Activated CD4-positive, alpha-beta T cell treated with anti-CD3 and anti-CD28 coated beads for 36 hours (primary cell): Measurements from ENCODE around the gene DUOX2. TPM values are rescaled to one million over a fixed set of nuclear protein-coding genes. Genes with fewer than 3 reads are reported as not detected.

Source experiments
- ATAC-seq: fragments of 200-7000 bp; cut with Tn5 transposase; one replicate; pipeline ENCODE4 v1.10.0; 2021; ENCODE audit warnings: mild to moderate bottlenecking, moderate library complexity
- CTCF ChIA-PET: fragments of 350-600 bp; sonication (Branson Sonifier 250); formaldehyde crosslinking; loops from one replicate; lab custom pipeline; 2021; ENCODE audit warnings: antibody characterized with exemption; lab: Charles Lee
- POLR2A ChIA-PET: fragments of 350-600 bp; sonication (Branson Sonifier 250); formaldehyde crosslinking; loops from one replicate; lab custom pipeline; 2021; ENCODE audit warnings: antibody characterized with exemption, inconsistent platforms; lab: Charles Lee
- DNase-seq: peaks from one replicate; pipeline ENCODE4 v3.0.0-alpha.2; 2020
- H3K27ac Mint-ChIP-seq: one replicate; pipeline ENCODE4 v1.8.0; 2021; ENCODE audit warnings: mixed read lengths
- H3K27me3 Mint-ChIP-seq: one replicate; pipeline ENCODE4 v1.8.0; 2021; ENCODE audit warnings: mixed read lengths
- H3K36me3 Mint-ChIP-seq: one replicate; pipeline ENCODE4 v1.8.0; 2021; ENCODE audit warnings: low read depth, mixed read lengths
- H3K4me1 Mint-ChIP-seq: one replicate; pipeline ENCODE4 v1.8.0; 2021; ENCODE audit warnings: mixed read lengths
- H3K4me3 Mint-ChIP-seq: one replicate; pipeline ENCODE4 v1.8.0; 2021; ENCODE audit warnings: mild to moderate bottlenecking, moderate library complexity, mixed read lengths
- H3K9me3 Mint-ChIP-seq: one replicate; pipeline ENCODE4 v1.8.0; 2021; ENCODE audit warnings: low read depth, mixed read lengths
- intact Hi-C, 2 experiments: fragments of 100-400 bp; cut with DNase I in 1 of 2; cut with micrococcal nuclease in 1 of 2; formaldehyde crosslinking; loops; one replicate each; pipeline versions ENCODE4 v1.14.2 to v1.15.1; 2022 to 2024; cut with DNase I, micrococcal nuclease
- total RNA-seq, 2 experiments: library from RNA; stranded (reverse); gene quantifications; one replicate each; pipeline ENCODE4 v1.2.3, GENCODE V29; 2021

Gene DUOX2
- total RNA-seq, 2 experiments from 2014 or later = 0.02 TPM; not detected in 1

DNA sequence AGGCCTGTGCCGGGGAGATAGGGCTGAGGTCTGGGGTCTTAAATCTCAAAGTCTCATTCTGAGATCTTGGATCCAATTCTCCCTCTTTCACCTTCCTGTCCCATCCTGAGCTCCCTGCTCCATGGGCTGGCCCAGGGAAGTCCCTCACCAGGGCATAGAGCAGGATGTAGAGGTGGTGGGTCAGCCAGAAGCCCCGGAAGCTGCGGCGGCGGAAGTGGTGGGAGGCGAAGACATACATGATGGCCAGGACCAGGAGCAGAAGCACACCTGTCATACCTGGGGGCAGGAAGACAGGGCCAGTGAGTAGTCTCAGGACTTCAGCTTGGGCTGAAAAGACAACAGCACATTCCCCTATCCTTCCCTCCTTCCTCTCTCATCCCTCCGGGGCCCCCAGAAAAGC lies 16.5 kb downstream of the DUOX2 start:
- intact Hi-C loops = no loop called here
- H3K4me3 Mint-ChIP-seq = no peak overlapping the region
- ATAC-seq (no peak), DNase-seq (no peak)
- ChIA-PET POLR2A (no interaction called here), CTCF (interaction anchor here (0.6 to 1.6 kb wide), 3 partner anchors 20 to 115 kb away, joined by 3 to 5 read pairs (median 3); no protein-coding TSS in a partner anchor)
- H3K4me1 Mint-ChIP-seq = no peaks in the 10 kb centered on the region
- H3K36me3 Mint-ChIP-seq = no peaks in the 10 kb centered on the region
- H3K27ac Mint-ChIP-seq = no peak overlapping the region
- no peaks in the 10 kb centered on the region for H3K27me3 Mint-ChIP-seq
- H3K9me3 Mint-ChIP-seq = no peaks in the 10 kb centered on the region

DNA sequence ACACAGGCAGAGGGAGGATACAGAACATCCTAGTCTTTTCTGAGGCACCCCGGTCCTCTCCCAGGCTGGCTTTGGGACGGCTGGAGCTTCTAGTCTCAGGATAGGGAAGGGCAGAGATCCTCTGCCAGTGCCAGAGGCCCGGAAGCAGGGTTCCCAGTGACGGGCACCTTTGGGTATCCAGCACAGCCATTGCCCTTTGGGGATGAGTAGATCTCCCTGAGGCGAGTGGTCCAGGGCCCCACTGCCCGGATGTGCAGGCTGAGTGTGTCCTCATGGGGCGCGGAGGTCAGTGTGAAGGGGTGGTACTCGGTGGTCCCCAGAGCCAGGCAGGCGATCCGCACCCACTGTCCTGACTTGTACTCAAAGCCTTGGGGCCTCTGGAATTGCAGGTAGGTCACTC lies 18.3 kb downstream of the DUOX2 start:
- no peak overlapping the region for H3K27ac Mint-ChIP-seq
- CTCF ChIA-PET = interaction anchor here (1.4 kb wide), 1 partner anchor 23 kb away, joined by 5 read pairs; no protein-coding TSS in a partner anchor

DNA sequence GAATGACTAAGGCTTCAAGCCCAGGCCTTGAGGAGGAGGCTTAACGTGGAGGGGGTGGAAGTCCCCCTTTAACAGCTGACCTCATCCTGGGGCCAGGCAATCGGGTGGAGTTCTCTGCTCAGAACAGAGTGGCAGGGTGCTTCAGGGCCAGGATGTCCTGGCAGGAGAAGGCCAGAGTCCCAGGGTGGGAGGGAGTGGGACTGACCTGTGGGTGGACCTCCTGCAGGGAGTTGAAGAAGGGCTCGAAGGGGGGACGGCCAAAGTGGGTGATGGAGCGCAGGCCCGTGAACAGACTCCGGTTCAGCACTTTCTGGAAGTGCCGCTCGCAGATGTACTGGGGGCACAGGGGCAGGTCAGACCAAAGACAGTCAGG lies 19.6 kb downstream of the DUOX2 start:
- H3K9me3 Mint-ChIP-seq = no peaks in the 10 kb centered on the region
- POLR2A ChIA-PET = no interaction called here
- ATAC-seq = no peak
- H3K4me1 Mint-ChIP-seq = no peaks in the 10 kb centered on the region
- DNase-seq = no peak
- no peaks in the 10 kb centered on the region for H3K36me3 Mint-ChIP-seq
- H3K4me3 Mint-ChIP-seq = no peak overlapping the region
- intact Hi-C loops = no loop called here
- peaks cover 7% of the 10 kb centered on the region for H3K27me3 Mint-ChIP-seq
- H3K27ac Mint-ChIP-seq = no peak overlapping the region
- CTCF ChIA-PET = interaction anchor here (1.4 kb wide), 1 partner anchor 24 kb away, joined by 5 read pairs; no protein-coding TSS in a partner anchor

More for the DNA sequence above, 18.3 kb downstream of the DUOX2 start:
- H3K36me3 Mint-ChIP-seq = no peaks in the 10 kb centered on the region
- POLR2A ChIA-PET = no interaction called here
- peaks cover 7% of the 10 kb centered on the region for H3K27me3 Mint-ChIP-seq
- no peaks in the 10 kb centered on the region for H3K9me3 Mint-ChIP-seq
- no peak for DNase-seq
- no peak overlapping the region for H3K4me3 Mint-ChIP-seq
- intact Hi-C loops = no loop called here
- no peaks in the 10 kb centered on the region for H3K4me1 Mint-ChIP-seq
- ATAC-seq = no peak

DNA sequence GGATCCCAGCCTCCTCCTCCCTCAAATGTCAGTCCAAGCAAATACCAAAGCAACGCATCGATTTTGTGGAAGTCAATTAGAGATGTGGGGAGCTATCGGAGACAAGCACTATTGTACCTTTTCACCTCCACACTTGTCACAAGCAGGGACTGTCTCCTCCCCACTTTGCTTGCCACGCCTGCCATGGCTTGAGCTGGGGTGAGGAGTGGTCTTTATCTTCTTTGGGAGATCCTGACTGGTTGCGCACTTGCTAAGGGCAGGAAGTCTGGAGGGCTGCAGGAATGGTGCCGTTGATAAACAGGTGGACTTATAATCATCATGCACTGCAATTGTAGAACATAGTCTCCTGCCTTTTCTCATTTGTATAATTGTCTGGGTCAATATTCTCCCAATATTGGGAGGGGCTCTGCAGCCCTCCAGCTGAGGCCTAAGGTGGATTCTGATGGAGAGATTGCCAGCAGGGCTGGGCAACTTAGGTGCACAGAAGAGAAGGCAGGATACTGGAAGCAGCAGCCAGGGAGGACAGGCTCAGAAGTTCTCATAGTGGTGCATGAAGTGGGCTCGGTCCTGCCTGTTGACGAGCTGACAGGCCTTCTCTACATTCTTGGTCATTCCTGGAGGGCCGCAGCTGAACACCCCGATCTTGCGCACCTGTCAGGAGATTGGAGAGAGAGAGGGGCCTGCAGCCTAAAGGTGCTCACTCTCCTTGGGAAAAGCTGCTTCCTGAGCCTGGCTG lies 20.2 kb downstream of the DUOX2 start:
- intact Hi-C loops = no loop called here
- CTCF ChIA-PET = interaction anchor here (1.4 kb wide), 1 partner anchor 24 kb away, joined by 5 read pairs; no protein-coding TSS in a partner anchor
- no peaks in the 10 kb centered on the region for H3K4me1 Mint-ChIP-seq
- H3K4me3 Mint-ChIP-seq = no peak overlapping the region
- H3K27me3 Mint-ChIP-seq = peaks cover 9% of the 10 kb centered on the region
- no peak overlapping the region for H3K27ac Mint-ChIP-seq
- POLR2A ChIA-PET = no interaction called here
- ATAC-seq = no peak
- no peaks in the 10 kb centered on the region for H3K9me3 Mint-ChIP-seq
- no peaks in the 10 kb centered on the region for H3K36me3 Mint-ChIP-seq
- no peak for DNase-seq

DNA sequence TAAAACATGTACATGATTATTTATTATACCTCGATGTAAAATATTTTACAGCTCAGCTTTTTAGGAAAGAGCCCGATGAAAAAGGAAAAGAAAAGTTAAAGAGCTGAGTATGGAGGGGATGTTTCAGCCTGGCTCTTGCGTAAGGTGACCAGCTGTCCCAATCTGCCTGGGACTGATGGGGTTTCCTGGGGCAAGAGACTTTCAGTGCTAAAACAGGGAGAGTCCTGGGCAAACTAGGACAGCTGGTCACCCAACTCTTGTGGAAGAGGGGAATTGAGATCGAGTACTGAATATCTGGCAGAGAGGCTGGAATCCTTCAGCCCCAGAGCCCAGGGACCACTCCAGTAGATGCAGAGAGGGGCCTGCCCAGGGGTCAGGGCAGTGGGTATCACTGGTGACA lies 21.0 kb downstream of the DUOX2 start:
- ChIA-PET POLR2A (no interaction called here), CTCF (interaction anchor here (0.7 to 3.0 kb wide), 2 partner anchors 25 to 119 kb away, joined by 3 to 12 read pairs; no protein-coding TSS in a partner anchor)
- no peaks in the 10 kb centered on the region for H3K36me3 Mint-ChIP-seq
- ATAC-seq = no peak
- no peak overlapping the region for H3K27ac Mint-ChIP-seq
- intact Hi-C loops = no loop called here
- peaks cover 9% of the 10 kb centered on the region for H3K27me3 Mint-ChIP-seq
- no peaks in the 10 kb centered on the region for H3K4me1 Mint-ChIP-seq
- no peaks in the 10 kb centered on the region for H3K9me3 Mint-ChIP-seq
- no peak overlapping the region for H3K4me3 Mint-ChIP-seq
- no peak for DNase-seq

DNA sequence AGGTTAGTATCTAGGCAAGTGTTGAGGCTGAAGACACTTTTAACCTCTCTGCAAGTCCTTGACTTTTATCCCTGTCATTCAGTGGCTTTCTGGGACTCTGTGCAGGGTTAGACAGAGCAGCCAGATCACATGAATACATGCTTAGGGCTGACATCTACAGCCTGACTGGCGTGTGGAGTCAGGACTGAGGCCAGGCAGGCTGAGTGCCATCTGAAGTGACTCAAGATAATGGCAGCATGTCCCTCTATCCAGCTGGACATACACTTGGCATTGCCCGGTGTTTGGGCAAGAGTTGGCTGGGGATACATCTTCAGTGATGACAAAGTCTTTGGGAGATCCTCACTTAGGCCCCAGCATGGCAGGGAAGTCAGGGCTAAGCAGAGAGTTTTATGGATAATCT lies 22.4 kb downstream of the DUOX2 start:
- peaks cover 16% of the 10 kb centered on the region for H3K27me3 Mint-ChIP-seq
- intact Hi-C loops = no loop called here
- POLR2A ChIA-PET = no interaction called here
- H3K4me3 Mint-ChIP-seq = no peak overlapping the region
- H3K27ac Mint-ChIP-seq = no peak overlapping the region
- no peak for ATAC-seq
- no peaks in the 10 kb centered on the region for H3K9me3 Mint-ChIP-seq
- H3K36me3 Mint-ChIP-seq = no peaks in the 10 kb centered on the region
- H3K4me1 Mint-ChIP-seq = no peaks in the 10 kb centered on the region
- CTCF ChIA-PET = interaction anchor here (3.0 kb wide), 1 partner anchor 27 kb away, joined by 12 read pairs; no protein-coding TSS in a partner anchor
- DNase-seq = no peak

DNA sequence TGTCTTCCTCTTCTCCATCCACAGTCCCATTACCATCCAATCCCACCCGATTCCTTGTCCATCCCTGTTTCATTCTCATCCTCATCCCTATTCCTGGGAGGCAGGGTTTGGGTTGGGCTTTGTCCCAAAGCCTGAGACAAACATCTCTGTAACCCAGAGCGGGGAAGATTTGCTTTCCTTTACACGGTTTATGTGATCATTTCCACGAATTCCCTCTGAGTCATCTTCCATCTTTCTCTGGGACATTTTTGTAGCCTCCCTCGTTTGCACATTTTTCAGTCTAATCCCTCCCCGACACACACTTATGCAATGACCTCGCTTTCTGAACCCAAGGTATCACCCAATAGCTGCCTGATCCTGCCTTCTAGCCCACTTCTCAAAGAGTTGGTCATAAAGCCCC lies 22.8 kb downstream of the DUOX2 start:
- ChIA-PET CTCF (interaction anchor here (3.0 kb wide), 1 partner anchor 27 kb away, joined by 12 read pairs; no protein-coding TSS in a partner anchor), POLR2A (no interaction called here)
- Mint-ChIP-seq H3K9me3 (no peaks in the 10 kb centered on the region), H3K4me1 (no peaks in the 10 kb centered on the region), H3K4me3 (no peak overlapping the region), H3K27me3 (peaks cover 16% of the 10 kb centered on the region), H3K36me3 (no peaks in the 10 kb centered on the region), H3K27ac (no peak overlapping the region)
- ATAC-seq (no peak), DNase-seq (no peak)
- intact Hi-C loops = no loop called here

DNA sequence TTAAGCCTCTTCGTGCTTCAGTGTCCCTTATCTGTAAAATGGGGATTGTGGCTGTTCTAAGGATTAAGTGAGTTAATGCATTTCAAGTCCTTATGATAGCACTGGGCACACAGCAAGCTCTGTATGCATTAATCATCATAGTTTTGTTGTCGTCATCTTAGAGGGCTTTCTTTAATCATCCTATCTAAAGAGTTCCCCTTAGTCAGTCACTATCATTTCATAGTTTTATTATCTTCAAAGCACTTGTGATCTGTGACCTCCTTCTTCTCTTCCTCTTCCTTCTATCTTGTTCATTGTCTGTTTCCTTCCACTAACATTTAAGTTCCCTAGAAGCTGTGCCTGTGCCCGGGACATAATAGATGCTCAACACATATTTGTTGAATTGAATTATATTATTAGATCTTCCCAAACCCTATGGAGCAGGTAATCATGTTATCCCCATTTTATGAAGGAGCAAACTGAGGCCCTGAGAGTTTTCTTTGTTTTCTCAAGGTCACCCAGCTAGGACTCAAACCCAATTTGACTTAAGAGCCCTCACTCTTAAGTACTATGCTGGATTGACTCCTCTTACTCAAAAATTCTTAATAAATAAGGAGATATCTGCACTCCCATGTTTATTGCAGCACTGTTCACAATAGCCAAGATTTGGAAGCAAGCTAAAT lies 24.1 kb downstream of the DUOX2 start:
- ChIA-PET POLR2A (no interaction called here), CTCF (interaction anchor here (3.1 kb wide), 1 partner anchor 28 kb away, joined by 13 read pairs; no protein-coding TSS in a partner anchor)
- H3K27me3 Mint-ChIP-seq = peaks cover 17% of the 10 kb centered on the region
- no peaks in the 10 kb centered on the region for H3K4me1 Mint-ChIP-seq
- no peaks in the 10 kb centered on the region for H3K9me3 Mint-ChIP-seq
- H3K27ac Mint-ChIP-seq = no peak overlapping the region
- no peak overlapping the region for H3K4me3 Mint-ChIP-seq
- no peaks in the 10 kb centered on the region for H3K36me3 Mint-ChIP-seq
- DNase-seq (no peak), ATAC-seq (no peak)
- intact Hi-C loops = no loop called here

DNA sequence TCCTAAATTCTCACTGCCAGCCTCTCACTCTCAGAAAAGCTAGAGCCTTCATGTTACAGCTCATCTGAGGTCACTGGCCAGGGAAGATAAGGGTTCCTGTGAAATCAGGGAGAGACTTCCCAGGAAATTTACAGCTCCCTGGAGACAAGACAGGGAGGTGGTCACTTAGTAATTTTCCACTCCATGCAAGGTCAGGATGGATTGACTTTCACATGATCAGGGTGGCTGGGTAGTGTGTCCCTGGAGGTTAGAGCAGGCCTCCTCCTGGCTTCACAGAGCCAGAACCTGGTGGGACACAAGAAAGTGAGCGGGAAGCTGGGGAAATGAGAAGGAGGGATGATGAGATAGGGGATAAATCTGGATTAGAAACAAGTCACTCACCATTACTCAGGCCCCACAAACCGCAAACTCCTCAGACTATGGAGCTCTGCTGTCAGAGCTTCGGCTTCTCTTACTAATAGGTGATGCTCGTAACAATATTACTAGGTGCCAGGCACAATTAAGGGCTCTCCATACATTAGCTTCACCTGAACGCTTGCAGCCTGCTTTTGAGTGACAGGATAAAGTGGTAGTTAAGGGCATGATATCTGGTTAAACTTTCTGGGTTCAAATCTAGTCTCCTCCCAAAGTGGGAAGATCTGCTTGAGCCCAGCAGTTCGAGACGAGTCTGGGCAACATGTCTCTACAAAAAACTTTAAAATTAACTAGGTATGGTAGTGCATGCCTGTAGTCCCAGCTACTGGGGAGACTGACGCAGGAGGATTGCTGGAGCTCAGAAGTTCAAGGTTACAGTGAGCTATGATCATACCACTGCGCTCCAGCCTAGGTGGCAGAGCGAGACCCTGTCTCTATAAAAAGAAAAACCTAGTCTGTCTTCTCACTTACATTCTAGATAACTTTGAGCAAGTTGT lies 24.9 kb downstream of the DUOX2 start:
- no peaks in the 10 kb centered on the region for H3K36me3 Mint-ChIP-seq
- no peak overlapping the region for H3K27ac Mint-ChIP-seq
- intact Hi-C loops = no loop called here
- ChIA-PET POLR2A (no interaction called here), CTCF (interaction anchor here (3.1 kb wide), 1 partner anchor 29 kb away, joined by 13 read pairs; no protein-coding TSS in a partner anchor)
- H3K9me3 Mint-ChIP-seq = no peaks in the 10 kb centered on the region
- ATAC-seq = no peak
- H3K4me3 Mint-ChIP-seq = no peak overlapping the region
- DNase-seq = no peak
- H3K4me1 Mint-ChIP-seq = no peaks in the 10 kb centered on the region
- peaks cover 20% of the 10 kb centered on the region for H3K27me3 Mint-ChIP-seq

DNA sequence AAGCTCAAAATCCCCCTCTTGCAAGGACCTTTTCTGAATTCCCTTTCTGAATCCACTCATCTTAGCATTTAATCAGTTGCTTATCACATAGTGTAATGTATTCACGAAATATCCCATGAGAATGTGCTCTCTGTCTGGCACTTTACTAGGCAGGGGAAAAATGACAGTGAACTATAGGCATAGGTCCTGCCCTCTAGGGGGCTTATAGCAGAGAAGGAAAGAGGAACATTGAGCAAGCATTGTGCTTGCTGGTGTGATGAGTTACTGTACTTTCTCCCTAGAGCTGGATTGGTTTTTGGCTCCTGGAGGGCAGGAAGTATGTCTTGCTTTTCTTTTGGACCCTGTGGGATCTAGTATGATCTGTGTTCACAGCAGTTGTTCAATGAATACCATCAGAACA lies 26.5 kb downstream of the DUOX2 start:
- peaks cover 22% of the 10 kb centered on the region for H3K27me3 Mint-ChIP-seq
- intact Hi-C loops = no loop called here
- H3K4me3 Mint-ChIP-seq = no peak overlapping the region
- H3K27ac Mint-ChIP-seq = no peak overlapping the region
- H3K36me3 Mint-ChIP-seq = no peaks in the 10 kb centered on the region
- ChIA-PET CTCF (interaction anchor here (3.1 kb wide), 1 partner anchor 31 kb away, joined by 13 read pairs; no protein-coding TSS in a partner anchor), POLR2A (no interaction called here)
- ATAC-seq (no peak), DNase-seq (no peak)
- H3K9me3 Mint-ChIP-seq = no peaks in the 10 kb centered on the region
- no peaks in the 10 kb centered on the region for H3K4me1 Mint-ChIP-seq

DNA sequence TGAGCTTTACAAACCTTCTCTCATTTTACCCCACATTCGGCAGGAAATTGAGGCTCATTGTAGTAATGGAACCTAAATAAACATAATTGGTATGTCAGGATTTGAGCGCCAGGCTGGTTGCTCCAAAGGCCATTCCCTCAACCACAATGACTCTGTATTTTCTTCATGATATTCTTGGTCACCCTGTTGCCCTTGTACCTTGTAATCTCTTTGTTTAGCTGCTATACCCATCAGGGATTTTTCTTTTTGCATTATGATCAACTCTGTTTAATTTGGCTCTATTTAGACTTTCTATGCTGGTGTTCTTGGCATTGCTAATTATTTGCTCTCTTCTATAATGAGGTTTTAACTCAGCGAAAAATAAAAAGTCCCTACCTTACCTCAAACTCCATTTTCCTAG lies 29.8 kb downstream of the DUOX2 start:
- intact Hi-C loops = no loop called here
- H3K36me3 Mint-ChIP-seq = no peaks in the 10 kb centered on the region
- ATAC-seq (no peak), DNase-seq (no peak)
- H3K9me3 Mint-ChIP-seq = no peaks in the 10 kb centered on the region
- ChIA-PET POLR2A (interaction anchor here (0.6 kb wide), 1 partner anchor 15 kb away, joined by 9 read pairs; no protein-coding TSS in a partner anchor), CTCF (interaction anchor here (0.6 kb wide), 1 partner anchor 200 kb away, joined by 3 read pairs; no protein-coding TSS in a partner anchor)
- H3K4me1 Mint-ChIP-seq = no peaks in the 10 kb centered on the region
- peaks cover 15% of the 10 kb centered on the region for H3K27me3 Mint-ChIP-seq
- no peak overlapping the region for H3K27ac Mint-ChIP-seq
- H3K4me3 Mint-ChIP-seq = no peak overlapping the region
